Measurements from ENCODE around the gene KIF21B. TPM values are rescaled to one million over a fixed set of nuclear protein-coding genes. Genes with fewer than 3 reads are reported as not detected.

Gene KIF21B
- total and polyA plus RNA-seq, 2 donors = 7.3 to 8.2 TPM

Other genes starting within 250 kb of the KIF21B start
- 0.05 TPM for gene GPR25, start 150.7 kb downstream of the KIF21B start, total RNA-seq
- 0.07 TPM for gene GPR25, start 150.7 kb downstream of the KIF21B start, polyA plus RNA-seq
- 2.7 TPM for gene INAVA, start 128.8 kb downstream of the KIF21B start, total RNA-seq
- gene INAVA, start 128.8 kb downstream of the KIF21B start, polyA plus RNA-seq = 6.4 TPM
- gene CACNA1S, start 88.7 kb upstream of the KIF21B start, total RNA-seq = 0.09 TPM
- 0.05 TPM for gene CACNA1S, start 88.7 kb upstream of the KIF21B start, polyA plus RNA-seq
- not detected for gene ASCL5, start 103.5 kb upstream of the KIF21B start, total RNA-seq
- gene ASCL5, start 103.5 kb upstream of the KIF21B start, polyA plus RNA-seq = 0.14 TPM
- gene TMEM9, start 130.8 kb upstream of the KIF21B start, total RNA-seq = 31.5 TPM
- 57.5 TPM for gene TMEM9, start 130.8 kb upstream of the KIF21B start, polyA plus RNA-seq
- gene IGFN1, start 167.1 kb upstream of the KIF21B start, total RNA-seq = 0.80 TPM
- gene IGFN1, start 167.1 kb upstream of the KIF21B start, polyA plus RNA-seq = 0.39 TPM